GF-D8 (cell line): ENCODE results near the gene ANKK1.

Source experiments
- DNase-seq: peaks from one replicate; lab custom pipeline; 2025; lab: John Stamatoyannopoulos, UW

The ANKK1 gene

DNA sequence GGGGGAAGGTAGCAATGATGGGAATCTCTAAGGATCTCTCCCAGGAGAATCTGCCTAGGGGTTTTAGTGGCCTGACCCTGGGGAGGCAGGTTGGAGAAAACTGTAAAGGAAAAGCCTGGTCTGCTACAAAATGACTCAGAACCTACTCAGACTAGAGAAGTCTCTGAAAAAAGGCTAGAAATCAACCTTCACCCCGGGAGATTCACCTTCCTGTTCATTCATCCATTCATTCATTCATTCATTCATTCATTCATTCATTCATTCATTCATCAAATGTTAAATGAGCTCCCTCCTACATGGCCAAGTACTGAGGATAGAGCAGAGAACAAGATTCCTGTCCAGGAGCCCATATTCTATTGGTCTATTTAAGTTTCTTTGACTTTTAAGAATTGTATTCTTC is 8.9 kb upstream of the ANKK1 start:
- DNase-seq, result no peak

DNA sequence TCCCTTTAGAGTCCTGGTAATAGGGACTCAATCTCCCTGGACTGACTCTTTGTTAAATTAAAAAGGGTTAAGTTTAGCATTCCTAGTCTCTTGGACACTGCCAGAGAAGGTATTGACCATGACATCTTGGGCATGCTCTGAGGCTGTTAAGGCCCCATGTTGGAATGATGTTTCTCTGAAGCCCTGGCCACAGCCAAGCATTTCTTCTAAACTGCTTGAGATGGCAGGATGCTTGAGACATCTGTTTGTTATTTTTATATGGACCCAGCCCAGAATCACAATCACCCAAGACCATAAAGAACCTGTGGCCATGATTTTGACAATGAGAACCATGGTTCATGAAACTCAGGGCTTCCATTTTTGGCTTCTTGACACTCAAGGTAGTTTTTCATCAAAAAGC is 5.5 kb upstream of the ANKK1 start:
- no peak for DNase-seq

DNA sequence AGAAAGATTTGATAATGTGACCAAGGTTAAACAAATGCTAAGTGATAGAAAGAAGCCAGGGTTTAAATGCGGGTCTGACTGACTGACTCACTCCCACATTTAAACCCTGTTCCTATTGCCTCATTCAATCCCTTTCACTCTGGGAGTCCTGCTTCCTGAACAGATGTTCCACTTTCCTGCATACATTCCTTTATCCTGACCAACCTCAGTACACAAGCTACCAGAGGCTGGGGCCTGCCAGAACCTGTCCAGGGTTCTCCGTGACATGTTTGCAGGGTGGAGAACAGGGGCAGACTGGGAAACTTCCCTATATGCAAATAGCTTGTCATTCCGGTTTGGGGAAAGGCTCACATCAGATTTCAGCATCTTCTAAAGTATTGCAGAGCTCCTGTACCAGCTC is 3.0 kb upstream of the ANKK1 start:
- DNase-seq, result no peak

DNA sequence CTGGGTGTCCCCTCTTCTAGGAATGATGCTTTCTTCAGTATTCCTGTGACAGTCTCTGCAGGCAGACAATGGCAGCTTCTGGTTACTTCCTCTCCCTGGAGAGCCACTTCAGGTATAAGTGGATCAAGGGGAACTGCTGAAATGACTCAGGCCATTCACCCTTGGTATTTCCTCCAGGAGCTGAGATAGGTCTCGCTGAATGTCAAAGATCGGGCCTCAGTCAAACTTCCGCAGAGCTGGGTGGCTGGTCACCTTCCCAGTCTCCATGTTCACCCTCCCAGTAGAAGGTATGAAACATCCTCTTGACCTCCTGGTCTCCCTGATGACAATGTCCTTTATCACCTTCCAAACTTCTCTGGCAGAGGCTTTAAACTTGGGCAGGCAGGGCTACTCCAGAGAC is 1.8 kb upstream of the ANKK1 start:
- DNase-seq, result no peak

DNA sequence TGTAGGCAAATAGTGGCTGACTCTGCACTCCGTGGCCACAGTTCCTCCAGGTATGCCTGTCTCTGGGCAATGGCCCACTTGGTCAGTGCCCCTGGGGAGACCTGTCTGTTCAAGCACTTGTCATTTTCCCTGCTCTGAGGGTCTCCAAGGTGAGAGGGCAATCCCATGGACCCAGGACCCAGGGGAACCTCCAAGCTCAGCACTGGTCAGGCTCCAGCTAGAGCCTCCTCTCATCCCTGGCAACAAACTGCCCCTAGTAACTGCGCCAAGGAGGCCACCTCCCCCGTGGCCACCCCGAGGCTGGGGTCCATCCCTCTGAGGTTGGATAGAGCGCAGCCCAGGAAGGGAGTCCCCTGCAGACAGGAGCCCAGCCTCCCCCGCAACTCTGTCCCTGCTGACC is 713 bp upstream of the ANKK1 start:
- DNase-seq, result no peak

DNA sequence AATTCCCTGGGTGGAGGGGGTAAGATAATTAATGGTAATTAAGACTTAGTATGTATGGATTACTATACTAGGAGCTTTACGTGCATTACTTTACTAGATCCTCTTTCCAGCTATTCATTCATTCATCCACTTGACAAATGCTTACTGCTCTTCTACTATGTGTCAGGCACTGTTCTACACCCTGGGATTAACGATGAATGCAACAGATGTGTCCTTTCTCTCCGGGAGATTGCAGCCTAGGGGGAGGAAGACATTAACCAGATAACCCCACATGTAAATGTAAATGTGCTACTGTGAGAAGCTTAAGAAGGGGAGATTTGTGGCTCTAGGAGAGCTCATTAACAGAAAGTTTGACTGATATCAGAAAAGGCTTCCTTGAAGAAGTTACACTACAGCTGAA is 1.7 kb downstream of the ANKK1 start:
- DNase-seq, result no peak

DNA sequence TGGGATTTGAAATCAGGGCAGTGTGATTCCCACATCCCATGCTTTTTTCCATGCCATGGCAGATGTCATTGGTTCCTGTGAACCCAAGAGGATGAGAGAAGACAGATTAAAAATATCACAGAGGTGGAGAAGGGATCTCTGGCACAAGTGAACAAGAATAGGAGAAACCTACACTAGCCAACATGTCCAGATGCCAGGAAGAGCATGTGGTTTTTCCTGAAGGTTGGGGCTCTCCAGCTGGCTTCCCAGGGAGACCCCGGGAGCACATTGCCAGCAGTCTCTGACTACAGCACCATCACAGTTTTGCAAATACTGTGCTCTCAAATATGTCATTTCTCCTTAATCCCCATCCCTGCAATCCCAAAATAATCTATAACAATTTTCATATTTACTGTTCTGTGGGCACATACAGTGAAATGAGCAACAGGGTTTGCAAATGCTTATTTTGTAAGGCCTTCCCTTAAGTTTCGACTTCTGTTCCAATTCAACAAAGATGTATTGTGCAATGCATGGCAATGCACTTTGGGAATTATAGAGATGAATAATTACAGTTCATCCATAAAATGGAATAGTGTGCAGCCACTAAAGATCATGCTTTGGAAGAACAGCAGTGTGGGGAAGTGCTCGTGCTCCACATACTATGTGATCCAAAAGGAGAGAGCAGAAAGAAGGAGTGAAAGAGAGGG is 4.8 kb downstream of the ANKK1 start:
- DNase-seq, result no peak

DNA sequence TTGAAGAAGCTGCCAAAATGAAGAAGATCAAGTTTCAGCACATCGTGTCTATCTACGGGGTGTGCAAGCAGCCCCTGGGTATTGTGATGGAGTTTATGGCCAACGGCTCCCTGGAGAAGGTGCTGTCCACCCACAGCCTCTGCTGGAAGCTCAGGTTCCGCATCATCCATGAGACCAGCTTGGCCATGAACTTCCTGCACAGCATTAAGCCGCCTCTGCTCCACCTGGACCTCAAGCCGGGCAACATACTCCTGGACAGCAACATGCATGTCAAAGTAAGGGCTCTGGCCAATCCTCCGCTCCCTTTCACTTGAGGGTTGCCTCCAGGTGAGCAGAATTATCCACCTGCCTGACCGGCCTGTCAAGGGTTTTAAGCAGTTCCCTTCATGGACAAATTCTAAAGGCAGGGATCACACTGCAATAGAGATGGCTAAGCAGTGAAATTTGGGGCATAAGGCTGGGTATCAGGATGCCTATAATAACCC is 6.0 kb downstream of the ANKK1 start:
- DNase-seq, result no peak

DNA sequence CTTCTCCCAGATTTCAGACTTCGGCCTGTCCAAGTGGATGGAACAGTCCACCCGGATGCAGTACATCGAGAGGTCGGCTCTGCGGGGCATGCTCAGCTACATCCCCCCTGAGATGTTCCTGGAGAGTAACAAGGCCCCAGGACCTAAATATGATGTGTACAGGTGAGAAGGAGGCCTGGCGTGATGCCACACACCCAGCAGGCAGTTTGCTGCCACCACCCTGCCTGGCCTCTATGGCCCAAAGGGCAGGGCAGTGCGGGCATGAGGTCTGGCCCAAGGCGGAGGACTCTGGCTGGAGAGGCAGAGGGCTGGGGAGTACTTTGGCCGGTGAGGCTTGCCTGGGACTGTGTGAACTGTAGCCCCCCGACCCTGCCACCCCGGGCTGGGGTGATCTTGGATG is 7.3 kb downstream of the ANKK1 start:
- DNase-seq, result no peak

DNA sequence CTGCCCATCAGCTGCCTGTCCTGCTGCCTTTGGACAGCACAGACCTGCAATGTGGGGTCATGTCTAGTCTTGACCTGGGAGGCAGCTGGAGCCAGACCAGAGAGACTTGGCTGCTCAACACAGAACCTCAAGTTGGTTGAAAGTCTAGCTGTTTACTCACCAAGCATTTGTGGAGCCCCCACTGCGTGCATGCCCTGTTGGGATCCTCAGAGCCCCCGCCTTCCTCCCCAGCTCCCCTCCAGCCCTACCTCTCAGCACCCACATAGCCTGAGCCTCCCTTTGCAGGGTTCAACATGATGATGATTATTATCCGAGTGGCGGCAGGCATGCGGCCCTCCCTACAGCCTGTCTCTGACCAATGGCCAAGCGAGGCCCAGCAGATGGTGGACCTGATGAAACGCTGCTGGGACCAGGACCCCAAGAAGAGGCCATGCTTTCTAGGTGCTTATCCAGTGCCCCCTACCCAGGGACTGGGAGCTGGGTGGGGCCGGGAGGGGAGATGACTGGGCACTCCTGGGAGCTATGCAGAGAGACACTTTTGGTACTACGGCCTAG is 8.3 kb downstream of the ANKK1 start:
- no peak for DNase-seq

DNA sequence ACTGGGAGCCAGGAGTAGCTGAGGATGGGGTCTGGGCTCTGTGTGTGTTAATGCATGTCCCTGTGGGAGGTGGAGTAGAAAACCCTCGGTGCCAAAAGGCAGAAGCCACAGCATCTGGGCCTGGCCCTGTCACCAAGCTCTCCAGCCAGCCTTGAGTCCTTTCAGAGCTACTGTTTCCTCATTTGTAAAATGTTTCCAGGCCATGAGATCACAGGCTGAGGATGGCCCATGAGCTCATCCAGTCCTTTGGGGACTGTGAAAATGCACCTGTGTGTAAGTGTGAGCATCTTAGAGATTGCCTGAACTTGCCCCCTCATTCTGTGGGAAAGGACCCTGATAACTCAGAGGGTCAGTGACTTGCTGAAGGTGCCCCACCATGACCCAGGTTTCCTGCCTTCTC is 9.1 kb downstream of the ANKK1 start:
- DNase-seq, result no peak

DNA sequence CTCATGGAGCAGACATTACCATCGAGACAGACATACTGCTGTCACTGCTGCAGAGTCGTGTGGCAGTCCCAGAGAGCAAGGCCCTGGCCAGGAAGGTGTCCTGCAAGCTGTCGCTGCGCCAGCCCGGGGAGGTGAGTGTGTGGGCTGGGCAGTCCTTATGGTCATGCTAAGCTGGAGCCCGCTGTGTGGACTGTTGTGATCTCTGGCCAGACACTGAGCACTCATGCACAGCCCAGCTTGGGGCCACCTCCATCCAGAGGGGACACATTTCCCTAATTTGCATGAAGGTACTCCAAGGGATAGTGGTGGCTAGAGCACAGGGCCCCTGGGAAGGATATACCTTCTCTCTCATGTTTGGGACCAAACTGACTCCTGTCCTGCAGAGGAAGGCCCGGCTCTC is 9.6 kb downstream of the ANKK1 start:
- DNase-seq, result no peak

DNA sequence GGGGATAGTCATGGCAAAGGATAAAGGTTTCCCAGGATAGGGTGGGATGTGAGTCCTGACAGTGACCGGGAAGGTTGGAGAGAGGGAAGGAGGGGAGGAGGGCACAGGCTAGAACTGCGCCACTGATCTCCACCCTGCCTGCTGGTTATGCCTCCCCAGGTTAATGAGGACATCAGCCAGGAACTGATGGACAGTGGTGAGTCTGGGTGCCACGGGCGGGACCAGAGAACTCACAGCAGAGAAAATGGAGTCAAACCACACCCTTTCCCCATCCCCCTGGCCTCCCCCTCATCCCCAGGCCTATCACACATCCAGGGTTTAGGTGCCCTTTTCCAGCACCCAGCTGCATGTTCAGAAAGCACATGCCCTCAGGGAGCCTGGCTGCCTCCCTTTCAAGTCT is 10.2 kb downstream of the ANKK1 start:
- DNase-seq, result no peak

DNA sequence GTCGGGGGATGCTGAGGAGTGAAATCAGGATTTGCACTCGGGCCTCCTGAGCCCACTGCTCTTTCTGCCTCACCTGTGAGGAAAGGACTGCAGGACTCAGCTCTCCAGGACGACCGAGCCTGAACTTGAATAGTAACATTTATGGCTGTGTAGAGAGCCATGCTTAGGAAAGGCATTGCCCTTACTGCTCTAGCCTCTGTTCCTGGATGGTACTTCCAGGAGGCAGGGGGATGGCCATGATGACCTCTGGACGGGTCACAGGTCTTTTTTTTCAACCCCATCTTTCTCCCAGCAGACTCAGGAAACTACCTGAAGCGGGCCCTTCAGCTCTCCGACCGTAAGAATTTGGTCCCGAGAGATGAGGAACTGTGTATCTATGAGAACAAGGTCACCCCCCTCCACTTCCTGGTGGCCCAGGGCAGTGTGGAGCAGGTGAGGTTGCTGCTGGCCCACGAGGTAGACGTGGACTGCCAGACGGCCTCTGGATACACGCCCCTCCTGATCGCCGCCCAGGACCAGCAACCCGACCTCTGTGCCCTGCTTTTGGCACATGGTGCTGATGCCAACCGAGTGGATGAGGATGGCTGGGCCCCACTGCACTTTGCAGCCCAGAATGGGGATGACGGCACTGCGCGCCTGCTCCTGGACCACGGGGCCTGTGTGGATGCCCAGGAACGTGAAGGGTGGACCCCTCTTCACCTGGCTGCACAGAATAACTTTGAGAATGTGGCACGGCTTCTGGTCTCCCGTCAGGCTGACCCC is 11.3 kb downstream of the ANKK1 start:
- DNase-seq, result no peak

DNA sequence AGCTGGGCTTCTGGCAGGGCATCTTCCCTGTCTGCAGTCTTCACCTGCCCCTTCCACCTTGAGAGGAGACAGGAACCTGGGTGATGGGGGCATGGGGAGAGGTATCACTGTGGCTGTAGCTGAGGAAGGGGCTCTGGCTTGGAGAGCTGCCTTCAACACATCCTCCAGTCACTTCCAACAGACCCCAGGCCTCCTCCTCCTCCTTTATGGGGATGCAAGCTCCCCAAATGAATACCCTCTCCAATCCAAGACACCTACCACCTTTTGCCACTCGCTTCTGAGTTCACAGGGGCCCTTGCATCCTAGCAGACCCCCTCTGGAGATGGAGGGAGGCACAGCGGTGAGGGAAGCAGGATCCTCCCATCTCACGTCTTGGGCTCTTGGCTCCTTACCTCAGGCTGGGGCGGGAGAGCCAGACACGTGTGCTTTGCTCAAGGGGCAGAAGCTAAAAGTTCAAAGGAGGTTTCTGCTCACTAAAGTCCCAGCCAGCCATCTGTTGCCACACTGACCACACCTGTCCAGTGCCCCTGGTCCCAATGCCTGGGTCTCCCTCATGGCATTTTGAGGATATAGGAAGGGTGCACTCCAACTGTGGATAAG is 13.2 kb downstream of the ANKK1 start:
- no peak for DNase-seq

DNA sequence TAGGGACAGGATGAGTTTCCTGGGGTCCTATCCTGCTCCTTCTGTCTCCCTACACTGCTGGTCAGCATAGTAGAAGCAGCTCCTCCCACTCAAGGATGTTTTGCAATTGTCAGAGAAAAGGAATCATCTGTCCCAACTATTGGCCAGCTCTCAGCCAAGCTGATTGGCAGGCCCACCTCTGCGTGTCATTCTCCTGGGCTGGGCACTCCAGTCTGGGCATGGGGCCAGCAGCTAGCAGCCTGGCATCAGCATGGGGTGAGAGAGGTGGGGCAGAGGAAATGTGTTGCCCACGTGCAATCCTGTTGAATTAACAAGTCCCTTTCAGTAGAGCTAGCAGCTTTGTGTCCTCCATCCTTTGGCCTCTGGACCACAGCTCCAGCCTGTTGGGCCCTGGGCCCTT is 14.1 kb downstream of the ANKK1 start:
- DNase-seq, result no peak

DNA sequence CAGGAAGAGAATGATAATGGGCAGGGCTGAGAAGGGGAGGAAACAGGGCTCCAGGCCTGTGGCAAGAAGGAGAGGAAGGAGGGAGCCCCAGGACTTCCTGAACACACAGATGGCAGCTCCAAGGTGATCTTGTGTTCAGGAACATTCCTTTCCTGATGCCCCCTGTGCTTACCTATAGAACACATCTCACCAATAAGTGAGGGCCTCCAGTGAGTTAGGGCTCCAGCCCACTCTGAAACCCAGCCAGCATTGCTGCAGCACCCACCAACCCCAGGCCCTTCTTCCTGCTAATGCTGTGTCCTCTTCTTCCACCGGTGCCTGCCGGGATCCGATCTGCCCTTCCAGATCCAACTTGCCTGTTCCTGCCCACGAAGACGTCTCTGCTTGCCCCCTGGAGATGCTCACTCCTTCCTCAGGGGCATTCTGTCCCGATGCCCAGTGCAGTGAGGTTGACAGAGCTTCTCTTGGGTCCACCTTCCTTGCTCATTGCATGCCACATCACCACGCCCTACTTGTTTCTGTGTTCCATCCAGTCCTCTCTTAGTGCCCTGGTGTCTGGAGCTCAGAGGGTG is 17.4 kb downstream of the ANKK1 start:
- DNase-seq, result no peak

DNA sequence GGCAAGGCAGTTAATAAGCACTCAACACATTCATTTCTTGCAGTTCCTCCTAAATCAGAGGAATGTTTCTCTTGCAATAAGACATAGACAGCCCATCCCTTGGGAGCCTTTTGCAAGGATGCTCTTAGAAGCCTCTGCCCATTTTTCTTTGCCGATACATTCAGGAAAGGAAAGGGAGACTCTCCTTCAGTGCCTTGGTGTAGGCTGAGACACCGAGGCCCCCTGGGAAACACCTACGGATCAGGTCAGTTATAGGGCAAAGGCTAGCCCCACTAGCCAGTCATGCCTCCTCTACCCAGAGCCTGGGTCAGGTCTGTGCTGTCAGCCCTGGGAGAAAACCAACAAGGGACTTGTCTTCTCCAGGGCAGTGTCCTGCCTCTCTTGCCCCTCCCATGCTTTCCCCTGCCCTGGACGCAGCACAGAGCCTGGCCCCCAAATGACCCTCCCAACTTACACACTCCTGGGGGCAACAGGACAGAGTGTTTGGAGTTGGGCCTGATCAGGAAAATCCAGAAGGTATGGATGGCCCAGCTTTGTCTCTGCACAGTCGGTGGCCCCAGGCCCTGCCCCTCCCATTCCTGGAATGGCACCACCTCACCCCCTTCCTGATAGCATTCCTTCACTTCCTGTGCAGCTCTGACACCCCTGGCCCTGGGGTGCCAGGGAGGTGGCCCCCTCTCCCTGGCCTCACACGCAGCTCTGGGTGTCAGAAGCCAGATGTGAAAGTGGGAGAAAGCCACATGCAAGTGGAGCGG is 18.3 kb downstream of the ANKK1 start:
- DNase-seq, result no peak

DNA sequence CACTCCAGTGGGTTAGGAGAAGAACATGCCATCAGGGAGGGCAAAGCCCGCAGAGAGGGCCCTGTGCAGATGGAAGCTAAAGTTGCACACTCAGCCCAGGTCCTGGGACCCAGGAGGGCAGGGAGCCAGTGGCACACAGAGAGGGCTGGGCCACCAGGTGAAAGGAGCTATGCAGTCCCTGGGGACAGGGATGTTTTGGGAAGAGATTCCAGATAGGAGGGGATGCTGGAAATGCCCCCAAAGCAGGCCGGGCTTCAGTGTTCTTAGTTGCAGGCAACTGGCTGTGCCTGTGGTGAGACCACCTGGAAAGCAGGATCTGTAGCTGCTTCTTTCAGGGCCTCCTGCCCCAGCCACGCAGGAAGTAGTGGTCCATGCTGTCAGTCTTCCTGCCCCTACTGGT is 19.6 kb downstream of the ANKK1 start:
- DNase-seq, result no peak

DNA sequence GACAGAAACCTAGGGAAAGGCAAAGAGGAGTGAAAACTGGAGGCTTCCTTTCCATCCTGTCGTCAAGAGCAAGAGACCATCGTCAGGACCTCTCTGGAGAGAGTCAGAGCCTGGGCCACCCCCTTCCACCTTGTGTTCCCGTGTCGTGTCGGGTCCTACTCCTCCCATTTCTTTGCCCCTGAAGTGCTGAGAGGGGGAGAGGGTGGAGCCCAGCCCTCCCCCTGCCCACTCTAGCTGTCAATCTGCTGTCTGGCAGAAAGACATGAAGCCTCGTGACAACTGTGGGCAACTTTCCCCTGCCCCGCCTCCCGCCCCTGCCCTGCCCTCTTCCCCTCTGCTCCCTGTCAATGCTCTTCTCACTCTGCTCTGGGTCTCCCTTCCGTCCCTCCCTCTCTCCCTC is 20.6 kb downstream of the ANKK1 start:
- DNase-seq, result no peak

DNA sequence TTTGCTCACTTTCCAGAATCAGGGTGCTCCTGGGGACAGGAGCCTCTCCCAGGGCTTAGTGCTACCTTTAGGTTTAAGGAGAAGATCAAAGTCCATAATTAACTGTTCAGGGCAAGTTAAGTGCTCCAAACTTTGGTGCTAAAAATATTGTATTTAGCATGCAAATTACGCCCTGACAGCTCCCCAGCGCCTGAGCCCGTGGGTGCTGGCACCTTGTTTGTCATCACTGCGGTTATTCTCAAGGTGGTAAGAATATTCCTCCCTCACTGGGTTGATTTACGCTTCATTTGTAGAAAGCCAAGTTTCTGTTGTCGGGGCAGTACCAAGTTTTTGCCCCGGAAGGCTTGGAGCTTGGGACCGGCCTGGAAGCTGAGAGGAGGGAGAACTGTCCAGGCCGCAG is 21.3 kb downstream of the ANKK1 start:
- no peak for DNase-seq

DNA sequence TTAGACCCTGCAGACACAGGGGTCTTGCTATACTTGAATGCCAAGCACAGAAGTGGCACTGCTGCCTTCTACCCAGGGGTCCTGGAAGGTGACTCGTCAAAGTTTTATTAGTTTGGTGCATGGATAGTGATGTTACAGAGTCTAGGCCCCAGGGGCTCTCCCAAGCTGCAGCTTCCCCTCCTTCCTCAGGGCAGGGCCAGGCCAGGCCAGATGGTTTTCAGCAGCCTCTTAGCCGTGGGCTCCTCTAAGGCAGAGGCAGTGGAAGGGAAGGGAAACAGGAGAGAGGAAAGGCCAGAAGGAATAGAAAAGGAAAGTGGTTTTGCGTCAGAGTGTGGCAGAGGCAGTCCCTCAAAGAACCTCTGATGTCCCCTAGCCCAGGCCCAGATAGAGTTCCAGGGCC is 21.9 kb downstream of the ANKK1 start:
- DNase-seq, result no peak
